H1 (cell line): ENCODE data around the gene RBM6. TPM values are rescaled to one million over a fixed set of nuclear protein-coding genes. Genes with fewer than 3 reads are reported as not detected.

Experiments
- CBX5 ChIP-seq: fragments of 300-800, 300-1000 bp; sonication (generic); IDR thresholded peaks from 2 replicates; pipeline ENCODE4 v1.7.1; 2016; ENCODE audit warnings: antibody characterized with exemption, low read length, low read depth
- polyA plus RNA-seq, 7 experiments: library from polyadenylated mRNA; depleted of rRNA in 3 of 7; stranded (reverse) in 5 of 7; unstranded in 2 of 7; fragments of >200 nt in 5 of 7; fragments of 200-250 nt in 2 of 7; gene quantifications; 1 replicate in 5 of 7; 2 replicates in 1 of 7; 4 replicates in 1 of 7; pipeline versions ENCODE4 v1.2.1 to v1.2.3, GENCODE V29; 2011 to 2013; ENCODE audit warnings: missing spikeins in 2 of 7, mixed read lengths in 2 of 7
- total RNA-seq: library from RNA; stranded (reverse); fragmentation: NEBNext Ultra II Directional; extraction: Animal tissue kit (Norgen Biotek cat#: 25700); gene quantifications from 2 replicates; pipeline ENCODE4 v1.2.1, GENCODE V29; 2021

The RBM6 gene
- total and polyA plus RNA-seq, 2 of the 8 experiments (the other 6 are each of a cell fraction or from before 2014, with no cell fraction given): 30.6 to 80.1 TPM

- no peak for TF ChIP-seq CBX5
These were observed 28.4 kb downstream of the RBM6 start (continued) for GRCh38 chr3:49968346-49968745.
